Lower leg skin (tissue), 3 donors: ENCODE measurements around the gene DPP10.

Experiments
- CTCF ChIP-seq, 3 donors: fragments of 450-650 bp; IDR thresholded peaks; one replicate each; pipeline ENCODE4 v1.5.1; 2016; ENCODE audit warnings: antibody characterized with exemption in 3 of 3, mild to moderate bottlenecking in 3 of 3, moderate library complexity in 2 of 3
- POLR2A ChIP-seq, 2 donors: fragments of 450-650 bp; IDR thresholded peaks; one replicate each; pipeline ENCODE4 v1.6.1; 2016 to 2017; ENCODE audit warnings: antibody characterized with exemption in 2 of 2, mild to moderate bottlenecking in 1 of 2, moderate library complexity in 1 of 2

DNA sequence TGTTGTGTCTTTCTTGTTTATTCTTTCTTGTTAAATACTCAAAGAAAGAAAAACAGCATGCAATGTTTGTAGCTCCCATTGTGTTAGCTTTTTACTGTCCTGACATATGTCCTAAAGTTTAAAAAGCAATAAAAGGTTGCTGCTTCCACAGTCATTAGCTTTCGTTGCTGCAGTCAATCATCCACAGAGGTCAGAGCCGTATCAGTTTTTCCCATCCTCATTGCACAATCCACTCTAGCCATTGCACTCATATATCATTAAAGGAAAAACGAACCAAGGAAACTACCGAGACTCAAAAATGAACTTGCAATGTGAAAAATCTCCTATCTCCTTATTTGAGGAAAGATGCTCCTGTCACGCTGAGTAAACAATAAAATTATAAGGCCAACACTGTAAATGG, 954.1 kb downstream of the DPP10 start:
- TF ChIP-seq POLR2A (IDR thresholded peaks at IDR 0.05) (no peak), CTCF (IDR thresholded peaks at IDR 0.05) (no peak)
